ENCODE measurements around the gene CALML6.

The CALML6 gene

GRCh38 chr1:1889090-1889750 lies 25.8 kb upstream of the CALML6 start:
- TF ChIP-seq, protein P1, sequence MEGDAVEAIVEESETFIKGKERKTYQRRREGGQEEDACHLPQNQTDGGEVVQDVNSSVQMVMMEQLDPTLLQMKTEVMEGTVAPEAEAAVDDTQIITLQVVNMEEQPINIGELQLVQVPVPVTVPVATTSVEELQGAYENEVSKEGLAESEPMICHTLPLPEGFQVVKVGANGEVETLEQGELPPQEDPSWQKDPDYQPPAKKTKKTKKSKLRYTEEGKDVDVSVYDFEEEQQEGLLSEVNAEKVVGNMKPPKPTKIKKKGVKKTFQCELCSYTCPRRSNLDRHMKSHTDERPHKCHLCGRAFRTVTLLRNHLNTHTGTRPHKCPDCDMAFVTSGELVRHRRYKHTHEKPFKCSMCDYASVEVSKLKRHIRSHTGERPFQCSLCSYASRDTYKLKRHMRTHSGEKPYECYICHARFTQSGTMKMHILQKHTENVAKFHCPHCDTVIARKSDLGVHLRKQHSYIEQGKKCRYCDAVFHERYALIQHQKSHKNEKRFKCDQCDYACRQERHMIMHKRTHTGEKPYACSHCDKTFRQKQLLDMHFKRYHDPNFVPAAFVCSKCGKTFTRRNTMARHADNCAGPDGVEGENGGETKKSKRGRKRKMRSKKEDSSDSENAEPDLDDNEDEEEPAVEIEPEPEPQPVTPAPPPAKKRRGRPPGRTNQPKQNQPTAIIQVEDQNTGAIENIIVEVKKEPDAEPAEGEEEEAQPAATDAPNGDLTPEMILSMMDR (IDR thresholded peaks at IDR 0.05; ENCODE audit: extremely low read depth, missing control alignments) = no peak
- no peak for DNase-seq (ENCODE audit: low spot score)

- DNase-seq (ENCODE audit: low spot score) = peak; percentile 88
- TF ChIP-seq, protein P1 (IDR thresholded peaks at IDR 0.05; ENCODE audit: extremely low read depth, missing control alignments) = no peak
Observed at GRCh38 chr1:1889847-1890505, 25.1 kb upstream of the CALML6 start.

DNA sequence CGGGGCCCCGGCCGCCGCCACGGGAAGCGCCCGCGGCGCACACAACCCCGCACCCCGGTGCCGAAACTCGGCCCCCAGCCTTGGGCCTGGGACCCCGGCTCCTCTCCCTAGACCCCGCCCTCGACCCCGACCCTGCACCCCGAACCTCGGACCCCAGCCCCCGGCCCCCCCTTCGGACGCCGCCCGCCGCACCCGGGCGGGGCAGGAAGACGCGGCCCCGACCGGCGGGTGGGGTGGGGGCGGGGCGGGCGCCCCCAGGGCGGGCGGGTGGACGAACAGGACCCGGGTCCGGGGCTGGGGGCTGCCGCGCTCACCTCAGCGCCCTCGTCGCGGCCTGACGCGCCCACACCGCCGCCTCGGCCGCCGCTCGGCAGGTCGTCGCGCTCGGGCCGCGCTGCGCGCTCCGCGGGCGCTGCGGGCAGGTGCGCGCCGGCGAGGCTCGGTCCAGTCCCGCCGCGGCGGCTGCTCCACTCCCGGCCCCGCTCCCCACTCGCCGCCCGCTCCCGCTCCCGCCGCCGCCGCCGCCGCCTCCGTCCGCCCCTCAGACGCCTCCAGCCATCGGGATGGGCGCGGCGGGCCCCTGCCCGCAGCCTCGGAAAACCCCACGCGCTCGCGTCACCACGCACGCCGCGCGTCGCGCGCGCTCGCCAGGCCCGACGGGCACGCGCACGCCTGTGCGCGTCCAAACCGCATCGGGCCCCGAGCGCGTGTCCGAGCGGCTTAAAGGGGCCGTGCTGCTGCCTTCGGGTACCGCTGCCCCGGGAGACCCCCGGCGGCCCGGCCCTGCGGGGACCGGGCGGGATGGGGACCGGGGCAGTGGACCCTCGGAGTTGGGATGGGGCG lies 24.3 kb upstream of the CALML6 start, which contains the start of gene GNB1:
Gene GNB1 (minus strand): TSS at position 582 of the 843 bp plus-strand sequence. CDS start 65,634 bp downstream, outside the sequence.
- TF ChIP-seq, protein P1 (IDR thresholded peaks at IDR 0.05; ENCODE audit: extremely low read depth, missing control alignments) = no peak
- peak; percentile 99 for DNase-seq (ENCODE audit: low spot score)

DNA sequence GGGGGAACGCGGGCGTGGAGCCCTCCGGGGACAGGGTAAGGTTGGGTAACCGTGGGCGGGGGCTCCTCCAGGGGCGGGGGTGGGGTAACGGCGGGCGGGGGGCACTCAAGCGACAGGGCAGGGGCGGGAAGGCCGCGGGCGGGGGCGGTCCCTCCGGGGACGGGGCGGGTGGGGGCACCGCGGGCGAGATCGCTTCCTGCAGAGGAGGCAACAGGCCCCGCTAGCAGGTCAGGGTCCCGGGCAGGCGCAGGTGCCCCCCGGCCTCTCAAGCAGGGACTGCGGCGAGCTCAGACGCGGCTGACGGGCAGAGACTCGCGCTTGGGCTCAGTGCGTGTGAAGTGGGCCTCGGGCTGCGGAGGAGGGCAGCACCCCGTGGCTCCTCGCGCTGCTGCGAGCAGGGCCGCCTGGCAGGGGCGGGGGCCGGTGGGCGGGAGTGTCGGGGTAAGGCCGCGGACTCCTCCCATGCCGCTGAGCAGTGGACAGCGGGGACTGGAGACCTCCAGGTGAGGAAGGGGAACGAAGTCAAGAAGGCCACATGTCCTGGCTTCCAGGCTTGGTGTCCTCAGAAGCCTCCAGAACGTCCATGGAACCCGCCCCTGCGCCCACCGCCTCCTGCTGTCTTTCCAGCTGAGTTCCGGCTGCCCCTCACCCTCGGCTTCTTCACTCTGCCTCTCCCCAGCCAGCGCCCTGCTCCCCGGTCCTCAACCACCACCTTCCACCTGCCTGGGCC lies 23.5 kb upstream of the CALML6 start:
- TF ChIP-seq, protein P1 (IDR thresholded peaks at IDR 0.05; ENCODE audit: extremely low read depth, missing control alignments) = no peak
- peak; percentile 90 for DNase-seq (ENCODE audit: low spot score)

DNA sequence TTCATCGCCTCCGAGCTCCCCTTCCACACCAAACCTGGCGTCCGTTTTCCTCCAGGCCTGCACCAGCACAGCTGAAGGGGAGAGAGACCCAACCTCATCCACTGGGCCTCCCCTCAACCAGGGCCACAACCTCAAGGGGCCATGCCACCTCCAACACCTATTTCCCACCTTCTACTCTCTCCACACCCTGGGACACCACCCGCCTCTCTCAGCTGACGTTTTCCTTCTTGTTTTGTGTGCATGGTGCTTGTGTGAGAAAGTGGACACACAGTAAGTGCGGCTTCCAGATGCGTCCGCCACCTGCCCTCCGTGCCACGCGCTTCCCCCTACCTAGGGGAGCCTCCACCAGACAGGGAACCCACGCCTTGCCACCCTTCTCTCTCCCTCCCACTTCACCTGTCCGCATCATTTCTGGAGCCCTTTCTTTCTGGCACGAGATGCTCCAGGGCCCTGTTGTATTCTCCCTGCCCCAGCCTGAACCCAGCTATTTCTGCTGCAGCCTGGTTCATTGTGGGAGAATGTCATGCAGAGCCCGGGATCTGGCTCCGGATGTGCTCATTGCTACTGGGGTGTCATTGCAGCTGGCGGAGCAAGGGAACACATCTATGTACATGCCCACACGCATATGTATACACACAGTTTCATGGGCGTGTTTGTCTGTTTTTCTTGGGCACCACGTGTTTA lies 22.8 kb upstream of the CALML6 start:
- TF ChIP-seq, protein P1 (IDR thresholded peaks at IDR 0.05; ENCODE audit: extremely low read depth, missing control alignments) = no peak
- no peak for DNase-seq (ENCODE audit: low spot score)

GRCh38 chr1:1892763-1893120 lies 22.3 kb upstream of the CALML6 start:
- no peak for DNase-seq (ENCODE audit: low spot score)

More at GRCh38 chr1:1892763-1893120, 22.3 kb upstream of the CALML6 start:
- TF ChIP-seq, protein P1 (IDR thresholded peaks at IDR 0.05; ENCODE audit: extremely low read depth, missing control alignments) = no peak

Measured in GM20000 (cell line).